PC-3 (cell line): ENCODE measurements around the gene DUSP22. TPM values are rescaled to one million over a fixed set of nuclear protein-coding genes. Genes with fewer than 3 reads are reported as not detected.
A peak's percentile ranks its signal among the peaks of the same experiment; 100 is the strongest.

ENCODE experiments used
- ATAC-seq: fragments of 200-7000 bp; cut with Tn5 transposase; 2 replicates; pipeline ENCODE4 v1.9.1; 2020; ENCODE audit warnings: mild to moderate bottlenecking, moderate library complexity
- BruUV-seq: library from RNA; stranded (reverse); fragments of 400-500 nt; replicated peaks from 2 replicates; lab custom pipeline; 2021; lab: Mats Ljungman, UMichigan
- CTCF ChIA-PET: fragments of 300-600 bp; sonication (Branson Sonifier 250); formaldehyde crosslinking; loops from one replicate; lab custom pipeline; 2022; ENCODE audit warnings: antibody characterized with exemption; lab: Charles Lee
- POLR2A ChIA-PET: fragments of 300-600 bp; sonication (Branson Sonifier 250); formaldehyde crosslinking; loops from one replicate; lab custom pipeline; 2022; ENCODE audit warnings: antibody characterized with exemption; ENCODE audit not compliant: unreplicated experiment; lab: Charles Lee
- DNase-seq: peaks from one replicate; pipeline ENCODE4 v3.0.0-alpha.2; 2015
- H2AFZ ChIP-seq: fragments of 300-600 bp; sonication (generic); 2 replicates; pipeline ENCODE4 v1.6.0; 2016; ENCODE audit warnings: antibody characterized with exemption, low read length
- H3F3A ChIP-seq: fragments of 300-600 bp; sonication (generic); one replicate; pipeline ENCODE4 v1.6.0; 2017; ENCODE audit warnings: antibody characterized with exemption, low read length, control low read depth, mild to moderate bottlenecking; ENCODE audit not compliant: unreplicated experiment
- H3K27ac ChIP-seq: fragments of 300-600 bp; sonication (generic); 2 replicates; pipeline ENCODE4 v1.5.1; 2016; ENCODE audit warnings: mild to moderate bottlenecking, low read length
- H3K27me3 ChIP-seq: fragments of 300-600 bp; sonication (generic); 2 replicates; pipeline ENCODE4 v1.6.1; 2016; ENCODE audit warnings: low read length, mixed read lengths
- H3K36me3 ChIP-seq: fragments of 300-600 bp; sonication (generic); 2 replicates; pipeline ENCODE4 v1.6.1; 2016; ENCODE audit warnings: low read depth, mixed run types, low read length, mixed read lengths
- H3K4me1 ChIP-seq: fragments of 300-600 bp; sonication (generic); 2 replicates; pipeline ENCODE4 v1.5.1; 2016; ENCODE audit warnings: low read length; ENCODE audit not compliant: insufficient read depth
- H3K4me2 ChIP-seq: fragments of 300-600 bp; sonication (generic); 2 replicates; pipeline ENCODE4 v1.6.0; 2016; ENCODE audit warnings: low read length
- H3K4me3 ChIP-seq: fragments of 300-600 bp; sonication (generic); 2 replicates; pipeline ENCODE4 v1.5.1; 2016; ENCODE audit warnings: mild to moderate bottlenecking, low read length, mixed read lengths
- H3K79me2 ChIP-seq: fragments of 300-600 bp; sonication (generic); 2 replicates; pipeline ENCODE4 v1.6.1; 2017; ENCODE audit warnings: low read length, mixed read lengths
- H3K9ac ChIP-seq: fragments of 300-600 bp; sonication (generic); 2 replicates; pipeline ENCODE4 v1.6.0; 2016; ENCODE audit warnings: mild to moderate bottlenecking, low read length
- H3K9me2 ChIP-seq: fragments of 300-600 bp; sonication (generic); replicated peaks from 2 replicates; pipeline ENCODE4 v1.6.1; 2016; ENCODE audit warnings: mixed run types, low read length, mixed read lengths
- H3K9me3 ChIP-seq: fragments of 300-600 bp; sonication (generic); 2 replicates; pipeline ENCODE4 v1.6.1; 2016; ENCODE audit warnings: low read length, mixed read lengths
- H4K20me1 ChIP-seq: fragments of 300-600 bp; sonication (generic); 2 replicates; pipeline ENCODE4 v1.6.1; 2016; ENCODE audit warnings: low read length, mixed read lengths
- EZH2 ChIP-seq: fragments of 300-600 bp; sonication (generic); IDR thresholded peaks from one replicate; pipeline ENCODE4 v1.6.1; 2017; ENCODE audit warnings: antibody characterized with exemption, mild to moderate bottlenecking, low read length; ENCODE audit not compliant: unreplicated experiment
- EZH2phosphoT487 ChIP-seq: fragments of 300-600 bp; sonication (generic); IDR thresholded peaks from 2 replicates; pipeline ENCODE4 v1.6.1; 2018; ENCODE audit warnings: mild to moderate bottlenecking, antibody characterized with exemption, low read length, borderline replicate concordance
- intact Hi-C: fragments of 100-400 bp; cut with micrococcal nuclease; formaldehyde crosslinking; loops from 2 replicates; pipeline ENCODE4 v1.9.0; 2023
- total RNA-seq: library from RNA; depleted of rRNA; stranded (reverse); fragments of >200 nt; gene quantifications from 2 replicates; pipeline ENCODE4 v1.2.3, GENCODE V29; 2014
- TF ChIP-seq, protein P1 (sequence below): fragments of 300-600 bp; sonication (generic); conservative IDR thresholded peaks from 2 replicates; pipeline ENCODE4 v1.5.1; 2017; ENCODE audit warnings: antibody characterized with exemption, low read depth, mild to moderate bottlenecking, low read length

DUSP22 gene
- total RNA-seq, 1 experiment from 2014 or later: 37.8 TPM

DNA sequence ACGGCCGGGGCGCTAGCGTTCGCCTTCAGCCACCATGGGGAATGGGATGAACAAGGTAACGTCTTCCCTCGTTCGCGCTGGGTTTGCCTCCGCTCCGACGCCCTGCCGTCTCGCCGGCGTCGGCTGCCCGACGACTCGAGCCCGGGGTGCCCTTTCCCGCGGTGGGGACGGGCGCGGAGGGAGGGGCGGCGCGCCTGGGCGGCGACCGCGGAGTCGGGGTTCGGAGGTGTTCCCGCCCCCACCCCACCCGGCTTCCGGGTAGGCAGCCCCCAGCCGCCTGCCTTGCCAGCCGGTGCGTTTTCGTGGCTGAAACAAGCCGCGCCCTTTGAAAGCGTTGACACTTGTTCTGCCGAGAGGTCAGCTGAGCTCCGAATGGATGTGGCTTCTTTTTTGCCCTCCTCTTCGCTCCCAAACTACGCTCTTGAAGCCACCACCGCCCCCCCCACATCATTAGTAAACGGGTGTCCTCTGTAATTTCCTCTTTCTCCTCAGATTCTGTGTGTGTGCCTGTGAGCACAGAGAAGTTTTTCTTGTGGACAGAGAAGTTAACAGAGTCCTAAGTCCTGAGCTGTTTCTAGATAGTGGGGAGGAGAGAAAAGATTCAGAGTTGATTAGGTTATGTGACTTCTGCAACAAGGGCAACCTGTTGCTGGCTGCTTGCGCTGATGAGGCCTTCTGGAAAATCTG, 362 bp downstream of the DUSP22 start:
- H3K9me2 ChIP-seq: no peaks in the 10 kb centered on the region
- POLR2A ChIA-PET: no interaction called here
- peak overlapping the region; percentile 75 for H2AFZ ChIP-seq
- no TSS peak for BruUV-seq
- no peaks in the 10 kb centered on the region for H3K9me3 ChIP-seq
- no peaks in the 10 kb centered on the region for H3F3A ChIP-seq
- H3K4me3 ChIP-seq: peak overlapping the region; percentile 74
- no peaks in the 10 kb centered on the region for H3K36me3 ChIP-seq
- CTCF ChIA-PET: no interaction called here
- peak overlapping the region; percentile 74 for H3K9ac ChIP-seq
- H3K27ac ChIP-seq: peak overlapping the region; percentile 52
- no peaks in the 10 kb centered on the region for H4K20me1 ChIP-seq
- H3K4me2 ChIP-seq: peak overlapping the region; percentile 91
- H3K4me1 ChIP-seq: peaks cover 15% of the 10 kb centered on the region
- peak; percentile 36 for DNase-seq
- ATAC-seq: peak; percentile 16
- H3K27me3 ChIP-seq: no peaks in the 10 kb centered on the region
- H3K79me2 ChIP-seq: peaks cover 20% of the 10 kb centered on the region
- TF ChIP-seq EZH2: no peak
- TF ChIP-seq, protein P1, sequence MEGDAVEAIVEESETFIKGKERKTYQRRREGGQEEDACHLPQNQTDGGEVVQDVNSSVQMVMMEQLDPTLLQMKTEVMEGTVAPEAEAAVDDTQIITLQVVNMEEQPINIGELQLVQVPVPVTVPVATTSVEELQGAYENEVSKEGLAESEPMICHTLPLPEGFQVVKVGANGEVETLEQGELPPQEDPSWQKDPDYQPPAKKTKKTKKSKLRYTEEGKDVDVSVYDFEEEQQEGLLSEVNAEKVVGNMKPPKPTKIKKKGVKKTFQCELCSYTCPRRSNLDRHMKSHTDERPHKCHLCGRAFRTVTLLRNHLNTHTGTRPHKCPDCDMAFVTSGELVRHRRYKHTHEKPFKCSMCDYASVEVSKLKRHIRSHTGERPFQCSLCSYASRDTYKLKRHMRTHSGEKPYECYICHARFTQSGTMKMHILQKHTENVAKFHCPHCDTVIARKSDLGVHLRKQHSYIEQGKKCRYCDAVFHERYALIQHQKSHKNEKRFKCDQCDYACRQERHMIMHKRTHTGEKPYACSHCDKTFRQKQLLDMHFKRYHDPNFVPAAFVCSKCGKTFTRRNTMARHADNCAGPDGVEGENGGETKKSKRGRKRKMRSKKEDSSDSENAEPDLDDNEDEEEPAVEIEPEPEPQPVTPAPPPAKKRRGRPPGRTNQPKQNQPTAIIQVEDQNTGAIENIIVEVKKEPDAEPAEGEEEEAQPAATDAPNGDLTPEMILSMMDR: no peak
- no peak for TF ChIP-seq EZH2phosphoT487
- intact Hi-C loops: loop anchor here (2.0 to 10.0 kb wide), 3 partner anchors 68 to 252 kb away; no protein-coding TSS in a partner anchor

DNA sequence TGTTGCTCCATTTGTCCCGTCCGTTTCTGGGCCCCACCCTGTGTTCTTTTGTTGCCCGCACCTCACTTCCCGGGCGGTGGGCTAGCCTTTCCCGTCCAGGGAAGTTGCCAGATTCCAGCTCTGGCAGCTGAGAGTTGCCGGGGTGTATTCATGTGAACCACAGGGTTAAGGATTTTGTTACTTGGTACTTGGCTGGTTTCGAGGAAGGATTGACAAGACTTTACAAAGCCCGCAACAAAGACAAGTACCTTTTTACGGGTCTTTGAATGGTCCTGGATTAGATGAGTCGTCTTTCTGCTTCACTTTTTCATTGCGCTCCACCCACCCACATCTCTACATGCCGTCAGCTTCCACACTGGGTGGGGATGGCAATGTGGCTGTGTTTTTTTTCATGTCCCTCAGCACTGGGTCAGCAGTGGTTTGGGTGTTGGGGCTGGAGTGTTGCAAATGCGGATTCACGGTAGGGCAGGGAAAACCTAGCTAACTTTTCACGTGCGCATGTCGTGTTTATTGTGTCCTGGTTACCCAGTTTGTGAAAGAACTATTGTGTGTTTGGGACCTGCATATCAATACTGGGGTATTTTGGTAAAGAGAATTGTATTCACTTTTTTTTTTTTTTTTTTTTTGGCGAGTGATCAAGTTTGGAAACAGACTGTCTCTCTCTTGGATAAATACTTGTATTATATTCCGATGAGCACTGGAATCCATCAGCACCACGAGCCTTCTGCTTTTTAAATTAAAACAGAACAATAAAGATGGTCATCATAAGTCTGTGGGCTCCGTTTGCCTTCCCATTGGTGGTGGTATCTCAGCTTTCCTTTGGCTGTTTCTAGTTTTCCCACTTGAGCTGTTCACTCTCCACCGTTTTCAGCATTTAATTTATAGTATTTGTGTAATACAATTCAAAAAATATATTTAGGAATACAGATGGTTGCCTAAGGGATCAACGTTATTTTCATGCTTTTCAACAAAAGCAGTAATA, 1.2 kb downstream of the DUSP22 start:
- TF ChIP-seq, protein P1: no peak
- TF ChIP-seq EZH2 (no peak), EZH2phosphoT487 (no peak)
- H3K27ac ChIP-seq: peak overlapping the region; percentile 52; the same call in 1 of the 2 replicates
- H4K20me1 ChIP-seq: no peaks in the 10 kb centered on the region
- ChIA-PET CTCF (no interaction called here), POLR2A (no interaction called here)
- H3K27me3 ChIP-seq: no peaks in the 10 kb centered on the region
- peak overlapping the region; percentile 74 for H3K9ac ChIP-seq
- peak overlapping the region; percentile 91 for H3K4me2 ChIP-seq
- no peaks in the 10 kb centered on the region for H3K36me3 ChIP-seq
- peak overlapping the region; percentile 74 for H3K4me3 ChIP-seq
- H3F3A ChIP-seq: no peaks in the 10 kb centered on the region
- peak overlapping the region; percentile 75 for H2AFZ ChIP-seq
- intact Hi-C loops: loop anchor here (2.0 to 10.0 kb wide), 3 partner anchors 69 to 251 kb away; no protein-coding TSS in a partner anchor
- no peaks in the 10 kb centered on the region for H3K9me2 ChIP-seq
- H3K4me1 ChIP-seq: peaks cover 15% of the 10 kb centered on the region
- H3K9me3 ChIP-seq: no peaks in the 10 kb centered on the region
- ATAC-seq (no peak), DNase-seq (peak; percentile 16)
- H3K79me2 ChIP-seq: peaks cover 20% of the 10 kb centered on the region
- BruUV-seq: TSS peak; percentile 54
